Neural progenitor cell (in vitro differentiated cells): ENCODE data around the gene RNF183.

ENCODE experiments used
- CTCF ChIP-seq: fragments of 200-600 bp; sonication (generic); IDR thresholded peaks from 2 replicates; pipeline ENCODE4 v1.5.1; 2017; ENCODE audit warnings: antibody characterized with exemption, mild to moderate bottlenecking
- EZH2phosphoT487 ChIP-seq: fragments of 200-600 bp; sonication (generic); IDR thresholded peaks from 2 replicates; pipeline ENCODE4 v1.6.1; 2017; ENCODE audit warnings: antibody characterized with exemption

- TF ChIP-seq CTCF (no peak), EZH2phosphoT487 (no peak)
These were observed 12.1 kb upstream of the RNF183 start for GRCh38 chr9:113315231-113315630.
